PC-9 (cell line): Measurements from ENCODE around the gene RALGAPB. TPM values are rescaled to one million over a fixed set of nuclear protein-coding genes. Genes with fewer than 3 reads are reported as not detected.

Experiments used
- BruUV-seq: library from RNA; stranded (reverse); fragments of 400-500 nt; replicated peaks from 2 replicates; lab custom pipeline; 2021; lab: Mats Ljungman, UMichigan
- CTCF ChIA-PET: fragments of 300-600 bp; sonication (Branson Sonifier 250); formaldehyde crosslinking; loops from one replicate; lab custom pipeline; 2022; ENCODE audit warnings: antibody characterized with exemption; lab: Charles Lee
- POLR2A ChIA-PET: fragments of 300-600 bp; sonication (Branson Sonifier 250); formaldehyde crosslinking; loops from one replicate; lab custom pipeline; 2022; ENCODE audit warnings: antibody characterized with exemption; ENCODE audit not compliant: unreplicated experiment; lab: Charles Lee
- DNase-seq, 2 experiments: peaks; one replicate each; pipeline versions ENCODE4 v3.0.0 to v3.0.0-alpha.2; 2015 to 2022; ENCODE audit warnings: mixed read lengths in 1 of 2
- H2AFZ ChIP-seq: fragments of 200-600 bp; sonication (generic); 2 replicates; pipeline ENCODE4 v1.8.1; 2017; ENCODE audit warnings: antibody characterized with exemption
- H3F3A ChIP-seq: fragments of 200-600 bp; sonication (generic); 2 replicates; pipeline ENCODE4 v1.8.1; 2017; ENCODE audit warnings: antibody characterized with exemption, mild to moderate bottlenecking, low read depth; ENCODE audit not compliant: insufficient read depth
- H3K27ac ChIP-seq: fragments of 200-600 bp; sonication (generic); 2 replicates; pipeline ENCODE4 v1.6.1; 2016; ENCODE audit warnings: mixed run types
- H3K27me3 ChIP-seq: fragments of 200-600 bp; sonication (generic); 2 replicates; pipeline ENCODE4 v1.6.1; 2016; ENCODE audit warnings: low read depth, mixed run types; ENCODE audit not compliant: insufficient read depth
- H3K36me3 ChIP-seq: fragments of 200-600 bp; sonication (generic); 2 replicates; pipeline ENCODE4 v1.6.1; 2016; ENCODE audit warnings: low read depth, mixed run types
- H3K4me1 ChIP-seq: fragments of 200-600 bp; sonication (generic); replicated peaks from 2 replicates; pipeline ENCODE4 v1.6.1; 2016; ENCODE audit warnings: mixed run types; ENCODE audit not compliant: insufficient read depth
- H3K4me2 ChIP-seq: fragments of 200-600 bp; sonication (generic); 2 replicates; pipeline ENCODE4 v1.6.1; 2017; ENCODE audit warnings: mixed run types
- H3K4me3 ChIP-seq: fragments of 200-600 bp; sonication (generic); 2 replicates; pipeline ENCODE4 v1.6.1; 2016; ENCODE audit warnings: mixed run types
- H3K79me2 ChIP-seq: fragments of 200-600 bp; sonication (generic); 2 replicates; pipeline ENCODE4 v1.6.1; 2017; ENCODE audit warnings: low read depth, mixed run types
- H3K9me2 ChIP-seq: fragments of 200-600 bp; sonication (generic); 2 replicates; pipeline ENCODE4 v1.8.1; 2017; ENCODE audit warnings: mild to moderate bottlenecking; ENCODE audit not compliant: insufficient read depth
- H3K9me3 ChIP-seq: fragments of 200-600 bp; sonication (generic); 2 replicates; pipeline ENCODE4 v1.8.1; 2016; ENCODE audit warnings: low read depth; ENCODE audit not compliant: insufficient read depth
- H4K20me1 ChIP-seq: fragments of 200-600 bp; sonication (generic); 2 replicates; pipeline ENCODE4 v1.8.1; 2017; ENCODE audit not compliant: insufficient read depth
- EZH2 ChIP-seq: fragments of 200-600 bp; sonication (generic); IDR thresholded peaks from 2 replicates; pipeline ENCODE4 v1.8.0; 2017; ENCODE audit warnings: antibody characterized with exemption, low read depth
- intact Hi-C: fragments of 100-400 bp; cut with micrococcal nuclease; formaldehyde crosslinking; loops from one replicate; pipeline ENCODE4 v1.10.0; 2022; ENCODE audit not compliant: unreplicated experiment
- total RNA-seq: library from RNA; stranded (reverse); gene quantifications from 2 replicates; pipeline ENCODE4 v1.2.3, GENCODE V29; 2021
- TF ChIP-seq, protein P1 (sequence below): fragments of 200-600 bp; sonication (generic); conservative IDR thresholded peaks from 2 replicates; pipeline ENCODE4 v1.6.1; 2017; ENCODE audit warnings: mixed run types, antibody characterized with exemption, mild to moderate bottlenecking, moderate library complexity

Gene RALGAPB
- total RNA-seq, 1 experiment from 2014 or later = 40.2 TPM

- Histone ChIP-seq H3K27ac (no peak within 1 kb of the TSS), H3K9me3 (no peaks in the 10 kb centered on the region), H3K36me3 (no peaks in the 10 kb centered on the region), H2AFZ (no peak within 1 kb of the TSS), H3K4me3 (no peak within 1 kb of the TSS), H3K9me2 (no peaks in the 10 kb centered on the region), H3K27me3 (no peaks in the 10 kb centered on the region), H3F3A (no peaks in the 10 kb centered on the region), H3K4me2 (no peak within 1 kb of the TSS), H3K79me2 (no peaks in the 10 kb centered on the region), H3K4me1 (no peaks in the 10 kb centered on the region), H4K20me1 (no peaks in the 10 kb centered on the region)
- BruUV-seq = no TSS peak
- intact Hi-C loops = no loop called here
- POLR2A ChIA-PET = no interaction called here
- DNase-seq = no peak
- CTCF ChIA-PET = no interaction called here
- TF ChIP-seq, protein P1, sequence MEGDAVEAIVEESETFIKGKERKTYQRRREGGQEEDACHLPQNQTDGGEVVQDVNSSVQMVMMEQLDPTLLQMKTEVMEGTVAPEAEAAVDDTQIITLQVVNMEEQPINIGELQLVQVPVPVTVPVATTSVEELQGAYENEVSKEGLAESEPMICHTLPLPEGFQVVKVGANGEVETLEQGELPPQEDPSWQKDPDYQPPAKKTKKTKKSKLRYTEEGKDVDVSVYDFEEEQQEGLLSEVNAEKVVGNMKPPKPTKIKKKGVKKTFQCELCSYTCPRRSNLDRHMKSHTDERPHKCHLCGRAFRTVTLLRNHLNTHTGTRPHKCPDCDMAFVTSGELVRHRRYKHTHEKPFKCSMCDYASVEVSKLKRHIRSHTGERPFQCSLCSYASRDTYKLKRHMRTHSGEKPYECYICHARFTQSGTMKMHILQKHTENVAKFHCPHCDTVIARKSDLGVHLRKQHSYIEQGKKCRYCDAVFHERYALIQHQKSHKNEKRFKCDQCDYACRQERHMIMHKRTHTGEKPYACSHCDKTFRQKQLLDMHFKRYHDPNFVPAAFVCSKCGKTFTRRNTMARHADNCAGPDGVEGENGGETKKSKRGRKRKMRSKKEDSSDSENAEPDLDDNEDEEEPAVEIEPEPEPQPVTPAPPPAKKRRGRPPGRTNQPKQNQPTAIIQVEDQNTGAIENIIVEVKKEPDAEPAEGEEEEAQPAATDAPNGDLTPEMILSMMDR = no peak
- TF ChIP-seq EZH2 = no peak
Observed at GRCh38 chr20:38581013-38581412, 108.4 kb downstream of the RALGAPB start, which contains the start of gene ADIG. Gene ADIG (plus strand): TSS chr20:38581197. CDS start chr20:38581251, 54 bp downstream.

DNA sequence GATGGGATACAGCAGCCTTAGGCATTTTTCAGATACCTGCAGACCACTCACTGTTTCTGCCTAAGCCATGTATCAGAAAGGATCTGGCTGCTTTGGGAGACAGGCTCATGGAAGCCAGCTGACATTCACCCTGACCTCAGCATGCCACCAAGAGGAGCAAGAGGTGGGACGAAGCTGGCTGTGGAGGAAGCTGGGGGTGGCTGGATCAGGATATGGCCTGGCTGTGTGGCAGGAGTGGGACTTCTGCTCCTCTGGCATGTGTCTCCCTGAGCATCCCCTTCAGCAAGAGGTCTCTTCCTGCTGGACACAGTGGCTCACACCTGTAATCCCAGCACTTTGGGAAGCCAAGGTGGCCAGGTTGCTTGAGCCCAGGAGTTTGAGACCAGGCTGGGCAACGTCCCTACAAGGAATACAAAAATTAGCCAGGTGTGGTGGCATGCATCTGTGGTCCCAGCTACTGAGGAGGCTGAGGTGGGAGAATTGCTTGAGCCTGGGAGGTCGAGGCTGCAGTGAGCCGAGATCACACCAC lies 109.3 kb downstream of the RALGAPB start:
- H2AFZ ChIP-seq = no peak overlapping the region
- no peaks in the 10 kb centered on the region for H3K4me1 ChIP-seq
- BruUV-seq = no TSS peak
- no peaks in the 10 kb centered on the region for H3K27me3 ChIP-seq
- no peaks in the 10 kb centered on the region for H3K36me3 ChIP-seq
- H3K9me2 ChIP-seq = no peaks in the 10 kb centered on the region
- H3K9me3 ChIP-seq = no peaks in the 10 kb centered on the region
- TF ChIP-seq, protein P1 = no peak
- no peak for TF ChIP-seq EZH2
- no peaks in the 10 kb centered on the region for H3F3A ChIP-seq
- ChIA-PET POLR2A (no interaction called here), CTCF (no interaction called here)
- H3K79me2 ChIP-seq = no peaks in the 10 kb centered on the region
- H3K27ac ChIP-seq = no peak overlapping the region
- DNase-seq = no peak
- H4K20me1 ChIP-seq = no peaks in the 10 kb centered on the region
- no peak overlapping the region for H3K4me2 ChIP-seq
- no peak overlapping the region for H3K4me3 ChIP-seq
- intact Hi-C loops = no loop called here

GRCh38 chr20:38583306-38583705 lies 110.7 kb downstream of the RALGAPB start:
- H3K27me3 ChIP-seq = no peaks in the 10 kb centered on the region
- ChIA-PET POLR2A (no interaction called here), CTCF (no interaction called here)
- DNase-seq = no peak
- BruUV-seq = no TSS peak
- no peaks in the 10 kb centered on the region for H3K79me2 ChIP-seq
- no peak for TF ChIP-seq EZH2
- TF ChIP-seq, protein P1 = no peak
- H2AFZ ChIP-seq = no peak overlapping the region
- H3K27ac ChIP-seq = no peak overlapping the region
- intact Hi-C loops = no loop called here
- no peaks in the 10 kb centered on the region for H3K9me2 ChIP-seq
- H3K36me3 ChIP-seq = no peaks in the 10 kb centered on the region
- no peaks in the 10 kb centered on the region for H3K9me3 ChIP-seq
- no peaks in the 10 kb centered on the region for H3F3A ChIP-seq
- H3K4me1 ChIP-seq = no peaks in the 10 kb centered on the region
- no peak overlapping the region for H3K4me2 ChIP-seq
- H4K20me1 ChIP-seq = no peaks in the 10 kb centered on the region
- H3K4me3 ChIP-seq = no peak overlapping the region
